HG03097 (cell line): ENCODE measurements around the gene FILIP1.

ENCODE experiments used
- ATAC-seq: cut with Tn5 transposase; IDR thresholded peaks from one replicate; pipeline ENCODE4 v1.9.1; 2021; ENCODE audit not compliant: unreplicated experiment, low FRiP score

Gene FILIP1

GRCh38 chr6:75493400-75494064 is at the start of gene FILIP1:
FILIP1 (minus strand) TSS chr6:75493800; CDS start chr6:75414972, 78,828 bp downstream.
- ATAC-seq = no peak

- no peak for ATAC-seq
Observed at GRCh38 chr6:75543311-75543710, 49.7 kb upstream of the FILIP1 start.

GRCh38 chr6:75539136-75539535 is 45.5 kb upstream of the FILIP1 start:
- ATAC-seq = no peak

- ATAC-seq = no peak
Observed at GRCh38 chr6:75532521-75532920, 38.9 kb upstream of the FILIP1 start.

GRCh38 chr6:75531174-75531573 is 37.6 kb upstream of the FILIP1 start:
- no peak for ATAC-seq

GRCh38 chr6:75530696-75531095 is 37.1 kb upstream of the FILIP1 start:
- no peak for ATAC-seq

GRCh38 chr6:75528423-75528822 is 34.8 kb upstream of the FILIP1 start:
- no peak for ATAC-seq

- ATAC-seq = no peak
Observed at GRCh38 chr6:75526502-75527127, 33.0 kb upstream of the FILIP1 start.

- no peak for ATAC-seq
Observed at GRCh38 chr6:75525682-75526081, 32.1 kb upstream of the FILIP1 start.

- no peak for ATAC-seq
Observed at GRCh38 chr6:75524322-75524972, 30.8 kb upstream of the FILIP1 start.

GRCh38 chr6:75516757-75517156 is 23.2 kb upstream of the FILIP1 start:
- ATAC-seq = no peak

- no peak for ATAC-seq
Observed at GRCh38 chr6:75512591-75512990, 19.0 kb upstream of the FILIP1 start.

GRCh38 chr6:75505424-75505823 is 11.8 kb upstream of the FILIP1 start:
- no peak for ATAC-seq

GRCh38 chr6:75504465-75505222 is 11.0 kb upstream of the FILIP1 start:
- no peak for ATAC-seq

GRCh38 chr6:75503291-75503690 is 9.7 kb upstream of the FILIP1 start:
- no peak for ATAC-seq

GRCh38 chr6:75502884-75503283 is 9.3 kb upstream of the FILIP1 start:
- no peak for ATAC-seq

GRCh38 chr6:75501756-75502155 is 8.2 kb upstream of the FILIP1 start:
- ATAC-seq = no peak

- no peak for ATAC-seq
Observed at GRCh38 chr6:75499640-75500039, 6.0 kb upstream of the FILIP1 start.

GRCh38 chr6:75498862-75499261 is 5.3 kb upstream of the FILIP1 start:
- no peak for ATAC-seq

GRCh38 chr6:75497994-75498393 is 4.4 kb upstream of the FILIP1 start:
- ATAC-seq = no peak

- ATAC-seq = no peak
Observed at GRCh38 chr6:75495011-75495410, 1.4 kb upstream of the FILIP1 start.
